ENCODE results near the gene FGFR4. TPM values are rescaled to one million over a fixed set of nuclear protein-coding genes. Genes with fewer than 3 reads are reported as not detected.

FGFR4 gene
- total RNA-seq, 1 experiment from 2014 or later, result 588 TPM

- Histone ChIP-seq H3K27ac (no peak overlapping the region), H3K4me1 (peaks cover 76% of the 10 kb centered on the region), H3K4me3 (no peak overlapping the region), H3K27me3 (no peaks in the 10 kb centered on the region), H3K9me3 (replicated peaks) (no peaks in the 10 kb centered on the region), H3K36me3 (peaks cover 93% of the 10 kb centered on the region)
- no peak for DNase-seq
These were observed 6.5 kb downstream of the FGFR4 start for GRCh38 chr5:177093082-177093712.

- peak in 1 of 2 experiments; percentile 13 for DNase-seq
- no peaks in the 10 kb centered on the region for H3K9me3 ChIP-seq (replicated peaks)
- H3K4me3 ChIP-seq, result no peak overlapping the region
- H3K36me3 ChIP-seq, result peaks cover 87% of the 10 kb centered on the region
- peaks cover 79% of the 10 kb centered on the region for H3K4me1 ChIP-seq
- H3K27ac ChIP-seq, result no peak overlapping the region; the same call in 1 of the 2 replicates
- H3K27me3 ChIP-seq, result no peaks in the 10 kb centered on the region
These were observed 7.1 kb downstream of the FGFR4 start for GRCh38 chr5:177093803-177094202.

- H3K27ac ChIP-seq, result peak overlapping the region; percentile 43
- H3K9me3 ChIP-seq (replicated peaks), result no peaks in the 10 kb centered on the region
- peak; percentile 81 to 83 for DNase-seq
- peaks cover 86% of the 10 kb centered on the region for H3K4me1 ChIP-seq
- H3K27me3 ChIP-seq, result no peaks in the 10 kb centered on the region
- H3K4me3 ChIP-seq, result no peak overlapping the region
- H3K36me3 ChIP-seq, result peaks cover 84% of the 10 kb centered on the region
These were observed 7.7 kb downstream of the FGFR4 start for GRCh38 chr5:177094224-177095087.

GRCh38 chr5:177095088-177095669 lies 8.5 kb downstream of the FGFR4 start:
- H3K27ac ChIP-seq, result peak overlapping the region; percentile 43
- no peaks in the 10 kb centered on the region for H3K27me3 ChIP-seq
- peak in 1 of 2 experiments; percentile 6 for DNase-seq
- H3K36me3 ChIP-seq, result peaks cover 79% of the 10 kb centered on the region
- H3K9me3 ChIP-seq (replicated peaks), result no peaks in the 10 kb centered on the region
- peaks cover 87% of the 10 kb centered on the region for H3K4me1 ChIP-seq
- no peak overlapping the region for H3K4me3 ChIP-seq

GRCh38 chr5:177096162-177097015 lies 9.7 kb downstream of the FGFR4 start:
- peak; percentile 34 to 38 for DNase-seq
- Histone ChIP-seq H3K36me3 (peaks cover 70% of the 10 kb centered on the region), H3K27ac (no peak overlapping the region), H3K27me3 (no peaks in the 10 kb centered on the region), H3K4me3 (no peak overlapping the region), H3K4me1 (peaks cover 87% of the 10 kb centered on the region), H3K9me3 (replicated peaks) (no peaks in the 10 kb centered on the region)

GRCh38 chr5:177097016-177097985 lies 10.6 kb downstream of the FGFR4 start:
- Histone ChIP-seq H3K36me3 (peaks cover 61% of the 10 kb centered on the region), H3K27me3 (no peaks in the 10 kb centered on the region), H3K4me1 (peaks cover 84% of the 10 kb centered on the region), H3K27ac (peak overlapping the region; percentile 97), H3K4me3 (no peak overlapping the region), H3K9me3 (replicated peaks) (no peaks in the 10 kb centered on the region)
- peak in 1 of 2 experiments; percentile 44 for DNase-seq

- no peak overlapping the region for H3K4me3 ChIP-seq
- peak overlapping the region; percentile 97 for H3K27ac ChIP-seq
- no peak for DNase-seq
- H3K27me3 ChIP-seq, result no peaks in the 10 kb centered on the region
- no peaks in the 10 kb centered on the region for H3K9me3 ChIP-seq (replicated peaks)
- peaks cover 53% of the 10 kb centered on the region for H3K36me3 ChIP-seq
- H3K4me1 ChIP-seq, result peaks cover 83% of the 10 kb centered on the region
These were observed 11.4 kb downstream of the FGFR4 start for GRCh38 chr5:177098120-177098469.

GRCh38 chr5:177098470-177099141 lies 11.9 kb downstream of the FGFR4 start:
- DNase-seq, result peak; percentile 97 to 98
- H3K36me3 ChIP-seq, result peaks cover 48% of the 10 kb centered on the region
- H3K27me3 ChIP-seq, result no peaks in the 10 kb centered on the region
- H3K9me3 ChIP-seq (replicated peaks), result no peaks in the 10 kb centered on the region
- H3K27ac ChIP-seq, result peak overlapping the region; percentile 97
- H3K4me3 ChIP-seq, result no peak overlapping the region
- H3K4me1 ChIP-seq, result peaks cover 83% of the 10 kb centered on the region

GRCh38 chr5:177099422-177100093 lies 12.8 kb downstream of the FGFR4 start:
- H3K27ac ChIP-seq, result peak overlapping the region; percentile 97
- DNase-seq, result peak; percentile 55 to 66
- H3K36me3 ChIP-seq, result peaks cover 40% of the 10 kb centered on the region
- H3K9me3 ChIP-seq (replicated peaks), result no peaks in the 10 kb centered on the region
- H3K27me3 ChIP-seq, result no peaks in the 10 kb centered on the region
- H3K4me3 ChIP-seq, result no peak overlapping the region
- H3K4me1 ChIP-seq, result peaks cover 83% of the 10 kb centered on the region

GRCh38 chr5:177100714-177101121 lies 14.0 kb downstream of the FGFR4 start:
- peak; percentile 97 for DNase-seq
- Histone ChIP-seq H3K4me1 (peaks cover 81% of the 10 kb centered on the region), H3K27ac (peak overlapping the region; percentile 97)

GRCh38 chr5:177103523-177104253 lies 17.0 kb downstream of the FGFR4 start:
- H3K27ac ChIP-seq, result peak overlapping the region; percentile 98
- H3K4me3 ChIP-seq, result no peak overlapping the region
- peaks cover 9% of the 10 kb centered on the region for H3K36me3 ChIP-seq
- peaks cover 76% of the 10 kb centered on the region for H3K4me1 ChIP-seq
- H3K9me3 ChIP-seq (replicated peaks), result no peaks in the 10 kb centered on the region
- no peaks in the 10 kb centered on the region for H3K27me3 ChIP-seq
- DNase-seq, result peak; percentile 84 to 90

More at GRCh38 chr5:177100714-177101121, 14.0 kb downstream of the FGFR4 start:
- Histone ChIP-seq H3K36me3 (peaks cover 29% of the 10 kb centered on the region), H3K4me3 (no peak overlapping the region), H3K27me3 (no peaks in the 10 kb centered on the region), H3K9me3 (replicated peaks) (no peaks in the 10 kb centered on the region)
